ENCODE measurements around the gene CCNL1.
A peak's percentile ranks its signal among the peaks of the same experiment; 100 is the strongest.

Gene CCNL1

GRCh38 chr3:157129803-157130466 is 30.0 kb downstream of the CCNL1 start:
- H3K27ac ChIP-seq (ENCODE audit: low read depth, low read length), result peak overlapping the region; percentile 20
- peaks cover 27% of the 10 kb centered on the region for H3K4me1 ChIP-seq (ENCODE audit: insufficient read depth, low read length)
- no peaks in the 10 kb centered on the region for H3K9me3 ChIP-seq (ENCODE audit: insufficient read depth, low read depth, low read length)
- 28% methylated on average over 20 of the region's 20 CpGs for WGBS
- no peaks in the 10 kb centered on the region for H3K36me3 ChIP-seq (ENCODE audit: insufficient read depth, low read length)
- no peaks in the 10 kb centered on the region; the same call in 1 of the 2 replicates for H3K27me3 ChIP-seq (ENCODE audit: insufficient read depth, low read length)
- peak overlapping the region; percentile 61; the same call in 1 of the 2 replicates for H3K9ac ChIP-seq (ENCODE audit: low read depth, low read length)
- peak overlapping the region; percentile 41 for H3K4me3 ChIP-seq (ENCODE audit: low read length)

GRCh38 chr3:157128771-157129681 is 30.9 kb downstream of the CCNL1 start:
- Histone ChIP-seq H3K9me3 (ENCODE audit: insufficient read depth, low read depth, low read length) (no peaks in the 10 kb centered on the region), H3K4me1 (ENCODE audit: insufficient read depth, low read length) (peaks cover 27% of the 10 kb centered on the region), H3K27ac (ENCODE audit: low read depth, low read length) (no peak overlapping the region), H3K36me3 (ENCODE audit: insufficient read depth, low read length) (no peaks in the 10 kb centered on the region), H3K27me3 (ENCODE audit: insufficient read depth, low read length) (no peaks in the 10 kb centered on the region; the same call in 1 of the 2 replicates), H3K4me3 (ENCODE audit: low read length) (no peak overlapping the region), H3K9ac (ENCODE audit: low read depth, low read length) (no peak overlapping the region)
- WGBS, result 88% methylated on average over 14 of the region's 14 CpGs

- H3K9ac ChIP-seq (ENCODE audit: low read depth, low read length), result no peak overlapping the region
- no peaks in the 10 kb centered on the region; the same call in 1 of the 2 replicates for H3K27me3 ChIP-seq (ENCODE audit: insufficient read depth, low read length)
- H3K36me3 ChIP-seq (ENCODE audit: insufficient read depth, low read length), result no peaks in the 10 kb centered on the region
- no peaks in the 10 kb centered on the region for H3K9me3 ChIP-seq (ENCODE audit: insufficient read depth, low read depth, low read length)
- peaks cover 27% of the 10 kb centered on the region for H3K4me1 ChIP-seq (ENCODE audit: insufficient read depth, low read length)
- 79% methylated on average over 8 of the region's 8 CpGs for WGBS
- no peak overlapping the region for H3K4me3 ChIP-seq (ENCODE audit: low read length)
- no peak overlapping the region for H3K27ac ChIP-seq (ENCODE audit: low read depth, low read length)
These were observed 31.8 kb downstream of the CCNL1 start for GRCh38 chr3:157127831-157128767.

- Histone ChIP-seq H3K27me3 (ENCODE audit: insufficient read depth, low read length) (no peaks in the 10 kb centered on the region; the same call in 1 of the 2 replicates), H3K9ac (ENCODE audit: low read depth, low read length) (no peak overlapping the region), H3K27ac (ENCODE audit: low read depth, low read length) (no peak overlapping the region), H3K9me3 (ENCODE audit: insufficient read depth, low read depth, low read length) (no peaks in the 10 kb centered on the region), H3K36me3 (ENCODE audit: insufficient read depth, low read length) (no peaks in the 10 kb centered on the region), H3K4me3 (ENCODE audit: low read length) (no peak overlapping the region), H3K4me1 (ENCODE audit: insufficient read depth, low read length) (peaks cover 27% of the 10 kb centered on the region)
- 90% methylated on average over 5 of the region's 5 CpGs for whole genome bisulfite sequencing
These were observed 32.7 kb downstream of the CCNL1 start for GRCh38 chr3:157127268-157127667.

- H3K27ac ChIP-seq (ENCODE audit: low read depth, low read length), result no peak overlapping the region
- no peak overlapping the region for H3K9ac ChIP-seq (ENCODE audit: low read depth, low read length)
- H3K27me3 ChIP-seq (ENCODE audit: insufficient read depth, low read length), result no peaks in the 10 kb centered on the region; the same call in 1 of the 2 replicates
- no peak overlapping the region for H3K4me3 ChIP-seq (ENCODE audit: low read length)
- H3K36me3 ChIP-seq (ENCODE audit: insufficient read depth, low read length), result no peaks in the 10 kb centered on the region
- WGBS, result 96% methylated on average over 1 of the region's 1 CpG
- no peaks in the 10 kb centered on the region for H3K9me3 ChIP-seq (ENCODE audit: insufficient read depth, low read depth, low read length)
- peaks cover 30% of the 10 kb centered on the region for H3K4me1 ChIP-seq (ENCODE audit: insufficient read depth, low read length)
These were observed 33.6 kb downstream of the CCNL1 start for GRCh38 chr3:157126365-157126764.

GRCh38 chr3:157125101-157125500 is 34.8 kb downstream of the CCNL1 start:
- Histone ChIP-seq H3K4me3 (ENCODE audit: low read length) (no peak overlapping the region), H3K36me3 (ENCODE audit: insufficient read depth, low read length) (no peaks in the 10 kb centered on the region), H3K9ac (ENCODE audit: low read depth, low read length) (no peak overlapping the region), H3K27ac (ENCODE audit: low read depth, low read length) (no peak overlapping the region), H3K27me3 (ENCODE audit: insufficient read depth, low read length) (no peaks in the 10 kb centered on the region; the same call in 1 of the 2 replicates), H3K9me3 (ENCODE audit: insufficient read depth, low read depth, low read length) (no peaks in the 10 kb centered on the region), H3K4me1 (ENCODE audit: insufficient read depth, low read length) (peaks cover 20% of the 10 kb centered on the region)

- no peak overlapping the region for H3K9ac ChIP-seq (ENCODE audit: low read depth, low read length)
- no peaks in the 10 kb centered on the region for H3K36me3 ChIP-seq (ENCODE audit: insufficient read depth, low read length)
- H3K27ac ChIP-seq (ENCODE audit: low read depth, low read length), result no peak overlapping the region
- H3K4me3 ChIP-seq (ENCODE audit: low read length), result no peak overlapping the region
- no peaks in the 10 kb centered on the region for H3K9me3 ChIP-seq (ENCODE audit: insufficient read depth, low read depth, low read length)
- no peaks in the 10 kb centered on the region for H3K27me3 ChIP-seq (ENCODE audit: insufficient read depth, low read length)
- peaks cover 6% of the 10 kb centered on the region; the same call in 1 of the 2 replicates for H3K4me1 ChIP-seq (ENCODE audit: insufficient read depth, low read length)
These were observed 36.3 kb downstream of the CCNL1 start for GRCh38 chr3:157123621-157124020.

GRCh38 chr3:157122832-157123427 is 37.0 kb downstream of the CCNL1 start:
- no peaks in the 10 kb centered on the region for H3K36me3 ChIP-seq (ENCODE audit: insufficient read depth, low read length)
- H3K27me3 ChIP-seq (ENCODE audit: insufficient read depth, low read length), result no peaks in the 10 kb centered on the region
- no peak overlapping the region for H3K9ac ChIP-seq (ENCODE audit: low read depth, low read length)
- 91% methylated on average over 3 of the region's 3 CpGs for WGBS
- no peak overlapping the region for H3K27ac ChIP-seq (ENCODE audit: low read depth, low read length)
- no peaks in the 10 kb centered on the region for H3K9me3 ChIP-seq (ENCODE audit: insufficient read depth, low read depth, low read length)
- H3K4me3 ChIP-seq (ENCODE audit: low read length), result no peak overlapping the region
- 0 out of 2 replicates have a peak, but pooled peaks cover 4% of the 10 kb centered on the region for H3K4me1 ChIP-seq (ENCODE audit: insufficient read depth, low read length)

- WGBS, result 85% methylated on average over 2 of the region's 2 CpGs
- H3K9ac ChIP-seq (ENCODE audit: low read depth, low read length), result no peak overlapping the region
- H3K9me3 ChIP-seq (ENCODE audit: insufficient read depth, low read depth, low read length), result no peaks in the 10 kb centered on the region
- H3K27me3 ChIP-seq (ENCODE audit: insufficient read depth, low read length), result no peaks in the 10 kb centered on the region
- no peak overlapping the region for H3K4me3 ChIP-seq (ENCODE audit: low read length)
- 0 out of 2 replicates have a peak, but pooled peaks cover 4% of the 10 kb centered on the region for H3K4me1 ChIP-seq (ENCODE audit: insufficient read depth, low read length)
- no peak overlapping the region for H3K27ac ChIP-seq (ENCODE audit: low read depth, low read length)
- no peaks in the 10 kb centered on the region for H3K36me3 ChIP-seq (ENCODE audit: insufficient read depth, low read length)
These were observed 37.8 kb downstream of the CCNL1 start for GRCh38 chr3:157122116-157122515.

- Histone ChIP-seq H3K27ac (ENCODE audit: low read depth, low read length) (no peak overlapping the region), H3K4me3 (ENCODE audit: low read length) (no peak overlapping the region), H3K4me1 (ENCODE audit: insufficient read depth, low read length) (0 out of 2 replicates have a peak, but pooled peaks cover 4% of the 10 kb centered on the region), H3K9ac (ENCODE audit: low read depth, low read length) (no peak overlapping the region), H3K9me3 (ENCODE audit: insufficient read depth, low read depth, low read length) (no peaks in the 10 kb centered on the region), H3K27me3 (ENCODE audit: insufficient read depth, low read length) (no peaks in the 10 kb centered on the region), H3K36me3 (ENCODE audit: insufficient read depth, low read length) (no peaks in the 10 kb centered on the region)
- WGBS, result no CpG with 5 or more reads among the region's 1 CpG
These were observed 38.4 kb downstream of the CCNL1 start for GRCh38 chr3:157121522-157121921.

Measured in HUES64 (cell line).